ENCODE data around the gene MEGF8.

MEGF8 gene

DNA sequence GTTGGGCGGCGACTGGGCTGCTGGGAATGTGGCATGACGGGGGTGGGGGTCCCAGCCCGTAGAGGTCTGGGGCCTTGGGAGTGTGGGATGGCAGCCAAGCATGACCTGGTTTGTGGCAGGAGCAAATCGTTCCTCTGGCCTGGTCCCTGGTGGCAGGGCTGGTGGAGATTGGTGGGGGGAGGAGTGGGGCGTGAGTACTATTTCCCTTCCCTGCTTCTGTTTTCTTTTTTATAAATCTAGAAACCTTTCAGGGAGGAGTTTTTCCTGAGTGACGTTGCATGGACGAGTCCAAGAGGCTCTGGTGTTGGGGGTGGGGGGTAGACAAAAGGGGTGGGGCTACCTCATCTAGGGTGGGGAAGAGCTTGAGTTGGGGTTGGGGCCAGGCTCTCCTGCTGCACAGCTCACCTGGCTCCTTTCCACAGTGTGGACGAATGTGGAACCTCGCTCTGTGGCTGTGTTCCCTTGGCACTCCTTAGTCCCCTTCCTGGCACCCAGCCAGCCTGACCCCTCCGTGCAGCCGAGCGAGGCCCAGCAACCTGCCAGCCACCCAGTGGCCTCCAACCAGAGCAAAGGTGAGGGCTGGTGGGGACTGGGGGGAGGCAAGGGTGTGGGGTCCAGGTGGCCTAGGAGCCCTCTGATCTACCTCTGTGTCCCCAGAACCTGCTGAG lies 39.0 kb upstream of the MEGF8 start:
- DNase-seq = peak; percentile 27

DNA sequence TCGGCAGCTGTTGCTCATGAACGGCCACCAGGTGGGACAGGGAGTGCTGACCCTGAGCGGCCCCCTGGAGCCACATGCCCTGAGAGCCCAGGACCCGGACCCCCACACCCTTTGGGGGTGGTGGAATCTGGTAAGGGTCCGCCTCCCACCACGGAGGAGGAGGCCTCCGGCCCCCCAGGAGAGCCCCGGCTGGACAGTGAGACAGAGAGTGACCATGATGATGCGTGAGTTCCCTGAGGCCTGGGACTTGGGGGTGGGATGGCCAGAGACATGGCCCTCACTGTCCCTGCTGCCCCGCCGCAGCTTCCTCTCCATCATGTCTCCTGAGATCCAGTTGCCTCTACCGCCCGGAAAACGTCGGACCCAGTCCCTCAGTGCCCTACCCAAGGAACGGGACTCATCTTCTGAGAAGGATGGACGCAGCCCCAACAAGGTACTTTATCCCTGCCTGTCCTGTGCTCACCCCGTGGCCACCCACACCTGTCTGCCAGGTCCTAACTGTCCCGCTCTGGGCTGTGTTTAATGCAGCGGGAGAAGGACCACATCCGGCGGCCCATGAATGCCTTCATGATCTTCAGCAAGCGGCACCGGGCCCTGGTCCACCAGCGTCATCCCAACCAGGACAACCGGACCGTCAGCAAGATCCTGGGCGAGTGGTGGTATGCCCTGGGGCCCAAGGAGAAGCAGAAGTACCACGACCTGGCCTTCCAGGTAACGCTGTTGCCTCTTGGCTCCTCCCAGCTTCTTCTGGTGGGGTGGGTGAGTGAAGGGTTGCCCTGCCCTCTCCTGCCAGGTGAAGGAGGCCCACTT lies 38.2 kb upstream of the MEGF8 start:
- DNase-seq = no peak

DNA sequence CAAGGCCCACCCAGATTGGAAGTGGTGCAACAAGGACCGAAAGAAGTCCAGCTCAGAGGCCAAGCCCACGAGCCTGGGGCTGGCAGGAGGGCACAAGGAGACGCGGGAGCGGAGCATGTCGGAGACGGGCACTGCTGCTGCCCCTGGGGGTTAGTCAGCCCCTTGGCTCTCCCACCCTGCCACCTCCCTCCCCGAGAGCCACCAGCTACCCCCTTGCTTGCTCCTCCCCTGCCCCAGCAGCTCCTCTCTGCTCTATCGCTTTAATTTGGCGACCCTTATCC lies 37.7 kb upstream of the MEGF8 start:
- DNase-seq = no peak

DNA sequence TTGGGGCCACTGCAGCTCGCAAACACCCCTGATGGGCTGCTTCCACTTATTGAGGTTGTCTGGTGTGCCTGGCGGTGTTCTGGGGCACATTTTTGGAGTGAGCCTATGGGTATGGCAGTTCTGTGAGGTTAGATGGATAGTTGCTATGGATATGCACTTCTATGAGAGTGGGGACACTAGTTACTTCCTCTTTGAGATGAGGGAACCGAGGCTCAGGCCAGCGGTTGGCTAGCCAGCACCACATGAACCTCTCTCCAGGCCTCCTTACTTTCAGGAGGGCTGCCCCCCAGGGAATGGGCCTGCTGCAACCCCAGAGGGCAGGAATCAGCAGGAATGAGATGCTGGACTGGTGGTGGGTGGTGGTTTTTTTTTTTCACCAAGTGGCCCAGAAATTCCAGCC lies 37.0 kb upstream of the MEGF8 start:
- no peak for DNase-seq

DNA sequence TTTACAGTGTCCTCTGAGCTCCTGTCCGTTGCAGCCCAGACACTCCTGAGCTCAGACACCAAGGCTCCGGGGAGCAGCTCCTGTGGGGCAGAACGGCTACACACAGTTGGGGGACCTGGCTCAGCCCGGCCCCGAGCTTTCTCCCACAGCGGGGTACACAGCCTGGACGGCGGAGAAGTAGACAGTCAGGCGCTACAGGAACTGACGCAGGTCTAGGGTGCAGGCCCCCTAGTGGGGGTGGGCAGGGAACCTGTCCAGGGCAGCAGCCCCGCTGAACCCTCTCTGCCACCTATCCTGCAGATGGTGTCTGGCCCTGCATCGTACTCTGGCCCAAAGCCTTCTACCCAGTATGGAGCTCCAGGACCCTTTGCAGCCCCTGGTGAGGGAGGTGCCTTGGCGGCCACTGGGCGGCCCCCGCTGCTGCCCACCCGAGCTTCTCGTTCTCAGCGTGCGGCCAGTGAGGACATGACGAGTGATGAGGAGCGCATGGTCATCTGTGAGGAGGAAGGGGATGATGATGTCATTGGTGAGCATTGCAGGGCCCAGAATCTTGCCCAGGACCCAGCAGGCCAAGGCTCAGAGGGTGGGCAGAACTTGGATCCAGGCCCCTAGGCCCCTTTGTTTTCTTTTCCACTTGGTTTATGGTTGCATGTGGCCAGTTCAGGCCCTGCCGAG lies 36.4 kb upstream of the MEGF8 start:
- DNase-seq = no peak

DNA sequence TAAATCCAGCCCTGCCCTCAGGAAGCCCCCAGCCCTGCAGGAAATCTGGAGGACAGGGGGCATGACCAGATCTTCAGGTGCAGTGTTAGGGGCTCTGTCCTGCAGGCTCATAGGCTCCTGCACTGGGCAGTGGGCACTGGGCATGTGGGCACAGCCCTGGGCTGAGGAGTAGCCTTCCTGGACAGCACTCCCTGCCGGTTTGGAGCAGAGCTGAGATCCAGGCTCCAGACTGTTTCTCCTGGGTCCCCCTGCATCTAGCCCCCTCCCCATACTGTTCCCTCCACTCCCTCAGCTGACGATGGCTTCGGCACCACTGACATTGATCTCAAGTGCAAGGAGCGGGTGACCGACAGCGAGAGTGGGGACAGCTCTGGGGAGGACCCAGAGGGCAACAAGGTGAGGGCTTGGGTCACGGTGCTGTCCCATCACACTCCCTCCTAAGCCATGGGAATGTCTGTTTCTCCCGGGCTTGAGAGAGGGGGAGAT lies 35.8 kb upstream of the MEGF8 start:
- no peak for DNase-seq

DNA sequence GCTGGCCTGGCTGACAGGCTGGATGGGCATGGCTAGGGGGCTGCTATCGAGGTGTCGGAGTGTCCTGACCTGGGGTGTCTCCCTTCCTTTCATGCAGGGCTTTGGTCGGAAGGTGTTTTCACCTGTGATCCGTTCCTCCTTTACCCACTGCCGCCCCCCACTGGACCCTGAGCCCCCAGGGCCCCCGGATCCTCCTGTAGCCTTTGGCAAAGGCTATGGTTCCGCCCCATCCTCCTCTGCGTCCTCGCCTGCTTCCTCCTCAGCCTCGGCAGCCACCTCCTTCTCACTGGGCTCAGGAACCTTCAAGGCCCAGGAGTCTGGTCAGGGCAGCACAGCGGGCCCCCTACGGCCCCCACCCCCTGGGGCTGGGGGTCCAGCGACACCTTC lies 35.3 kb upstream of the MEGF8 start:
- DNase-seq = no peak

DNA sequence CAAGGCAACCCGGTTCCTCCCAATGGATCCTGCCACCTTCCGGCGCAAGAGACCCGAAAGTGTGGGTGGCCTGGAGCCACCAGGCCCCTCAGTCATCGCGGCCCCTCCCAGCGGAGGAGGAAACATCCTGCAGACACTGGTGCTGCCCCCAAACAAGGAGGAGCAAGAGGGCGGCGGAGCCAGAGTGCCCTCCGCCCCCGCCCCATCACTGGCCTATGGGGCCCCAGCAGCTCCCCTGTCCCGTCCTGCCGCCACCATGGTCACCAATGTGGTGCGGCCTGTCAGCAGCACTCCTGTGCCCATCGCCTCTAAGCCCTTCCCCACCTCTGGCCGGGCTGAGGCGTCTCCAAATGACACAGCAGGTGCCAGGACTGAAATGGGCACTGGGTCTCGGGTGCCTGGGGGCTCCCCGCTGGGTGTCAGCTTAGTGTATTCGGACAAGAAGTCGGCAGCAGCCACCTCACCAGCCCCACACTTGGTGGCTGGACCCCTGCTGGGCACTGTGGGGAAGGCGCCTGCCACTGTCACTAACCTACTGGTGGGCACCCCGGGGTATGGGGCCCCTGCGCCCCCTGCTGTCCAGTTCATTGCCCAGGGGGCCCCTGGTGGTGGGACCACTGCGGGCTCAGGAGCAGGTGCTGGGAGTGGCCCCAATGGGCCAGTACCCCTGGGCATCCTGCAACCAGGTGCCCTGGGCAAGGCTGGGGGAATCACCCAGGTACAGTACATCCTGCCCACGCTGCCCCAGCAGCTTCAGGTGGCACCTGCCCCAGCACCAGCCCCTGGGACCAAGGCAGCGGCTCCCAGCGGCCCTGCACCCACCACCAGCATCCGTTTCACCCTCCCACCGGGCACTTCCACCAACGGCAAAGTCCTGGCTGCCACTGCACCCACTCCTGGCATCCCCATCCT lies 34.7 kb upstream of the MEGF8 start:
- DNase-seq = no peak

DNA sequence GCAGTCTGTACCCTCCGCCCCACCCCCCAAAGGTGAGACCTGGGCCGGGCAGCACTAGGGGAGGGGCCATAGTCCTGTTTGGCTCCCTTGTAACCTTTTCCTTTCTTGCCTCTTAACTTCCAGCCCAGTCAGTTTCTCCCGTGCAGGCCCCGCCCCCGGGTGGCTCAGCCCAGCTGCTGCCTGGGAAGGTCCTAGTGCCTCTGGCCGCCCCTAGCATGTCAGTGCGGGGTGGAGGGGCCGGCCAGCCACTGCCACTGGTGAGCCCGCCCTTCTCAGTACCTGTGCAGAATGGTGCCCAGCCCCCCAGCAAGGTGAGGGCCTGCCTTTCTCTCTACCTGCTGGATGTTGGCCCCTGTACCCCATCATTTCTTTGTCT lies 34.0 kb upstream of the MEGF8 start:
- DNase-seq = no peak

DNA sequence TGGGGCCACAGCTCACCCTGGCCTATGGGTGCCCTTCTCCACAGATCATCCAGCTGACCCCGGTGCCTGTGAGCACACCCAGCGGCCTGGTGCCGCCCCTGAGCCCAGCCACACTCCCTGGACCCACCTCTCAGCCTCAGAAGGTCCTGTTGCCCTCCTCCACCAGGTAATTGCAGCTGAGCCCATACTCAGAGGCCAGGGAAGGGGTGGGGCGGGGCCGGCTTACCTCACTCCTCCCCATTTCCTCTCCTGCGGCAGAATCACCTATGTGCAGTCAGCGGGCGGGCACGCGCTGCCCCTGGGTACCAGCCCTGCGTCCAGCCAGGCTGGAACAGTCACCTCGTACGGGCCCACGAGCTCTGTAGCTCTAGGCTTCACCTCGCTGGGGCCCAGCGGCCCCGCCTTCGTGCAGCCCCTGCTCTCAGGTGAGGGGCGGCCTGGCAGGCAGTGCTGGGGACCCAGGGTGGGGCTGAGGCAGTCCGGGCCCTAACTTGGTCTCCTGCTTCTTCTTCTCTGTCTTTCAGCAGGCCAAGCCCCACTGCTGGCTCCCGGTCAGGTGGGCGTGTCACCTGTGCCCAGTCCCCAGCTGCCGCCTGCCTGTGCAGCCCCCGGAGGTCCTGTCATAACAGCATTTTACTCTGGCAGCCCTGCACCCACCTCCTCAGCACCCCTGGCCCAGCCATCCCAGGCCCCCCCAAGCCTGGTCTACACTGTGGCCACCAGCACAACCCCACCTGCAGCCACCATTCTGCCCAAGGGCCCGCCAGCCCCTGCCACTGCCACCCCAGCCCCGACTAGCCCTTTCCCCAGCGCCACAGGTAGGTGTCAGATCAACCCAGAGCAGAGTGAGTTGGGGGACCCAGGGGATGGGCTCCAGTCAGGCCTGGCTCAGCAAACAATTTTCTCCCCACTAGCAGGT lies 33.1 kb upstream of the MEGF8 start:
- DNase-seq = no peak

DNA sequence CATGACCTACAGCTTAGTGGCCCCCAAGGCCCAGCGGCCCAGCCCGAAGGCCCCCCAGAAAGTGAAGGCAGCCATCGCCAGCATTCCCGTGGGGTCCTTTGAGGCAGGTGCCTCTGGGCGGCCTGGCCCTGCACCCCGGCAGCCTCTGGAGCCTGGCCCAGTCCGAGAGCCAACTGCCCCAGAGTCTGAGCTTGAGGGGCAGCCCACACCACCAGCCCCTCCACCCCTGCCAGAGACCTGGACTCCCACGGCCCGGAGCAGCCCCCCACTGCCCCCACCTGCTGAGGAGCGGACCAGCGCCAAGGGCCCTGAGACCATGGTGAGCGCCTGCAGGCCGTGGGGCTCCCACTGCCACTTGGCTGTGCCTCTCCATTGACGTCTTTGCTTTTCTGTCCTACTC lies 32.5 kb upstream of the MEGF8 start:
- DNase-seq = no peak

DNA sequence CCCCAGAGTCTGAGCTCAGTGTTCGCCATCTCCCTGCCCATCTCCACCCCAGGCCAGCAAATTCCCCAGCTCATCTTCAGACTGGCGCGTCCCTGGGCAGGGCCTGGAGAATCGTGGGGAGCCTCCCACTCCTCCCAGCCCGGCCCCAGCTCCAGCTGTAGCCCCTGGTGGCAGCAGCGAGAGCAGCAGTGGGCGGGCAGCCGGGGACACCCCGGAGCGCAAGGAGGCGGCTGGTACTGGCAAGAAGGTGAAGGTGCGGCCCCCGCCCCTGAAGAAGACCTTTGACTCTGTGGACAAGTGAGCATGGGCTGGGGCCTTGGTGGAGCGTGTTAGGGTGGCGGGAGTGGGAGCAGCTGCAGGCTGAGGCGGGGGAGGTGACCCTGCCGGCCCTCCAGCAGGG lies 31.9 kb upstream of the MEGF8 start:
- no peak for DNase-seq

DNA sequence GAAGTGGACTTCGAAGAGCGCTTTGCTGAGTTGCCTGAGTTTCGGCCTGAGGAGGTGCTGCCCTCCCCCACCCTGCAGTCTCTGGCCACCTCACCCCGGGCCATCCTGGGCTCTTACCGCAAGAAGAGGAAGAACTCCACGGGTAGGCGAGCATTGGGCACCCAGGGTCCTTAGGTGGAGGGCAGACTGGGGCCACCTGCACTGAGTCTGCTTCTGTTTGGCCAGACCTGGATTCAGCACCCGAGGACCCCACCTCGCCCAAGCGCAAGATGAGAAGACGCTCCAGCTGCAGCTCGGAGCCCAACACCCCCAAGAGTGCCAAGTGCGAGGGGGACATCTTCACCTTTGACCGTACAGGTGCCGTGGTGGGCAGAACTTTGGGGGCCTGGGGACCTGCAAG lies 31.5 kb upstream of the MEGF8 start:
- DNase-seq = no peak

DNA sequence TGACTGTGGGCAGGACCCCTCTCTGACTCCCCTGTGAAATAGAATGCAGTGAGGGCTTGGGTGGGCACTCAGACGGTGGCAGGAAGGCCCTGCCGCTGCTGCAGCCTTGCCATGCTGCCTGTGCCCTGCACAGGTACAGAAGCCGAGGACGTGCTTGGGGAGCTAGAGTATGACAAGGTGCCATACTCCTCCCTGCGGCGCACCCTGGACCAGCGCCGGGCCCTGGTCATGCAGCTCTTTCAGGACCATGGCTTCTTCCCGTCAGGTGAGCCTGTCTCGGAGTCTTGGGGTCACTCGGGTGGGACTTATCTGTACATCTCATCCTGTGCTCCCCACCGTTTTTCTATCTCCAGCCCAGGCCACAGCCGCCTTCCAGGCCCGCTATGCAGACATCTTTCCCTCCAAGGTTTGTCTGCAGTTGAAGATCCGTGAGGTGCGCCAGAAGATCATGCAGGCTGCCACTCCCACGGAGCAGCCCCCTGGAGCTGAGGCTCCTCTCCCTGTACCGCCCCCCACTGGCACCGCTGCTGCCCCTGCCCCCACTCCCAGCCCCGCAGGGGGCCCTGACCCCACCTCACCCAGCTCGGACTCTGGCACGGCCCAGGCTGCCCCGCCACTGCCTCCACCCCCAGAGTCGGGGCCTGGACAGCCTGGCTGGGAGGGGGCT lies 30.8 kb upstream of the MEGF8 start:
- DNase-seq = no peak

DNA sequence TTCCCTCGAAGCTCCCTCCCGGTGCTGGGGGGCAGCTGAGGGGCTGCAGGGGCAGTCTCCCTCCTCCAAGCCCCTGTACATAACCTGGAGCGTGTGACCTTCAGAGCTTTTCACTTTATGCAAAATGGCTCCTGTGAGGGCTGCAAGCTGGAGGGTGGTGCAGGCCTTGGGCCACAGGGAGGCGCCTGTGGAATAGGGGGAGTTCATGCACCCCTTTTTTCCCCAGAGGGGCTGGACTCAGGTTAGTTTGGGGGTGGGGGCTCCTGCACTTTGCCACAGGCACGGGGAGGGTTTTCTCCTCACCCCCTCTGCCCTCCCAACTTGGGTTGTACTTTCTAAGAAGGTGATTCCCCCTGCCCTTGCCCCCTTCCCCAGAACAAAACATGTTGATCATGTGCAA lies 30.1 kb upstream of the MEGF8 start:
- no peak for DNase-seq

DNA sequence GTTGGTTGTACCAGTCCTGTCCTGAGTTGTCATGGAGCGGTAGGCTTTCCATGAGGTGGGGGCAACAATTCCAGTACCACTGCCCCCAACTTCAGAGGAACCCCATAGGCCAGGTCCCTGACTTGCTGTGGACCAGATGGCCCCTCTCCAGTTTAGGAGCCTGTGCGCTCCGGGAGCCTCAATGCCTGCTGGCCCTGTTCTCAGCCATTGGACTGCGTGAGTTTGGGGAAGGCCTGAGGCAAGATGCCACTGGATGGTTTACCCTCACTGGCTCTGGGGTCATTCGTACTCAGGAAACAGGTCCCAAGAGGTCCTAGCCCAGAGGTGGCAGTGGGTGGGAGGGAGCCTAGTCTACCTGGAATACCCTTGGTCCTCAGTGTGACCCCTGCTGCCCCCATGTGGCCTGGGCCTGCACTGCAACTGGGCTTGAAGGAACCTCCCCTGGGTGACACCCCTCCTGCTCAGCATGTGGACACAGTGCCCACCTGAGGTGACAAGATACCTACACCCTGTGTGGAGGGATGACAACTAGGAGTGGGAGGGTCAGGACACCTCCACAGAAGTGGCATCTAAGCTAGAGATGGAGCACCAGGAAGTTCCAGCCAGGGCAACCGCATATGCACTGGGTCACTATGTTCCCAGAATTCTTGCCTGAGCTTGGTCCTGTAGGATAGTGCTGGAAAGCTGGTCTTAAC lies 29.5 kb upstream of the MEGF8 start:
- peak; percentile 59 for DNase-seq

DNA sequence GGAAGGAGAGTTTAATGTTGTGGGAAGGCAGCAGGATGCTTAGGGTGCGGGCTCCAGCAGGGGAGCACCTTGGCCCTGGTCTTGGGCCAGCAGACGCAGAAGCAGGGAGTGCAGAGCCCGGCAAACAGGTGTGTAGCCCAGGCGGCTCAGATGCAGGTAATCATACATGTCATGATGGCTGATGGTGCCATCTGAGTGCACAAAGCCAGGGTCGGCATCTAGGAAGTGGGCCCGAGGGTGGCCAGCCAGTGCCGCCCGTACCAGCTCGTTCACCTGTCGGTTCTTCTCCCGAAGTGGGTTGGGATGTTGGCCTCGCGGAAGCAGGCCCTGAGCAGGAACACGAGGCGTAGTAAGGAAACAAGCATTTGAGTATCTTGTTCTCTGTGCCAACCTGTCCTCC lies 28.4 kb upstream of the MEGF8 start:
- no peak for DNase-seq

DNA sequence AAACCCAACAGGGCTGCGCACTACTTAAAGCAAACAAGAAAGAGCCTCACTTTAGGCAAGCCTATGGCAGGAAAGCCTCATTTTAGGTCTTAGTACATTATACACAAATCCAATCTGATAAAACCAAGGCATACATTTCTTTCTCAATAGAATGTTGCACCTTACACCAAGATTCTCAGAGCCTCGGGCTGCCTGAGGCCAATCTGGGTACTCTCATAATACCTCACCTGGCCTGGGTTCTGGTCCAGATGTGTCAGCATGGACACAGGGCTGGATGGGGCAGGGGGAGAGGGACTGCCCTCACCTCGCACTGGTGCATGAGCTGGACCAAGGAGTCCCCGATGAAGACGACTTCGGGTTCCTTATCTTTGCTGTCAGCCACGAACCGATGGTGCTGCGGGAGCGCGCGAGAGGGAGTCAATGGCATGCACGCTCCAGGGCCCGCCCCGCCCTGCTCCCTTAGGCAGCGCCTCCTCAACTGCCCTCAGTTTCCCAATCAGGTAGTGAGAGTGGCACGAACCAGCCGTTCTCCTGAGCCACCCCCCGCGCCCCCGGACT lies 23.7 kb upstream of the MEGF8 start, which contains the start of gene PRR19:
Gene PRR19 (plus strand): TSS at position 487 of the 558 bp plus-strand sequence. CDS start 7,453 bp downstream, outside the sequence.
- DNase-seq = no peak

DNA sequence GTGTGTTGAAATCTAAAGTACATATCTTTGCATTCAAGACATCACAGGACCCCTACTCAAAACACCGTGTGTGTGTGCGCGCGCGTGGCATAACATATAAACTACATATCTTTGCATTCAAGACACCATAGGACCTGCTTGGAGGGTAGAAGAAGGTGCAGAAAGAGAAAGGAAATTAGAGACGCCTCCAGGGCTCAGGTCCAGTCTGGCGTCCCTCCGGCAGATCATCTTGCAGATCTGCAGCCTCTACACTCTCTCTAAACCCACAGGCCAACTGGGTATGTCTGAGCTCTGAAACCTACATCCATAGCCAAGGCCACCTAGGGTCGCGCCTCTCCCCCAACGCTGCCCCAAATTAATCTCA lies 22.4 kb upstream of the MEGF8 start:
- DNase-seq = no peak

DNA sequence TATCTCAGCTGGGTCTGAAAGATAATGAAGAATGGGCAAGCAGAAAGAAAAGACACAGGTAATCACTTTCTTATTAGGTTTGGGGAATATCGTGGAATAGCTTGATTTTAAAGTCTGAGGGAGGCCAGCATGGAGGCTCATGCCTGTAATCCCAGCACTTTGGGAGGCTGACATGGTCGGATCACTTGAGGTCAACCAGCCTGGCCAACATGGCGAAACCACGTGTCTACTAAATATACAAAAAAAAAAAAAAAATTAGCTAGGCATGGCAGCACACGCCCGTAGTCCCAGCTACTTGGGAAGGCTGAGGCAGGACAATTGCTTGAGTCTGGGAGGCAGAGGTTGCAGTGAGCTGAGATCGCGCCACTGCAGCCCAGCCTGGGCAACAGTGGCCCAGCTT lies 21.6 kb upstream of the MEGF8 start:
- no peak for DNase-seq

All from midbrain (tissue), 1 donor.